Measurements from ENCODE around the gene KLK11.
A peak's percentile ranks its signal among the peaks of the same experiment; 100 is the strongest.
"Not testable (repeated sequence)": the region's sequence is repeated elsewhere in the genome, so short reads cannot be mapped to it uniquely, and the experiment has no call there.

KLK11 gene

DNA sequence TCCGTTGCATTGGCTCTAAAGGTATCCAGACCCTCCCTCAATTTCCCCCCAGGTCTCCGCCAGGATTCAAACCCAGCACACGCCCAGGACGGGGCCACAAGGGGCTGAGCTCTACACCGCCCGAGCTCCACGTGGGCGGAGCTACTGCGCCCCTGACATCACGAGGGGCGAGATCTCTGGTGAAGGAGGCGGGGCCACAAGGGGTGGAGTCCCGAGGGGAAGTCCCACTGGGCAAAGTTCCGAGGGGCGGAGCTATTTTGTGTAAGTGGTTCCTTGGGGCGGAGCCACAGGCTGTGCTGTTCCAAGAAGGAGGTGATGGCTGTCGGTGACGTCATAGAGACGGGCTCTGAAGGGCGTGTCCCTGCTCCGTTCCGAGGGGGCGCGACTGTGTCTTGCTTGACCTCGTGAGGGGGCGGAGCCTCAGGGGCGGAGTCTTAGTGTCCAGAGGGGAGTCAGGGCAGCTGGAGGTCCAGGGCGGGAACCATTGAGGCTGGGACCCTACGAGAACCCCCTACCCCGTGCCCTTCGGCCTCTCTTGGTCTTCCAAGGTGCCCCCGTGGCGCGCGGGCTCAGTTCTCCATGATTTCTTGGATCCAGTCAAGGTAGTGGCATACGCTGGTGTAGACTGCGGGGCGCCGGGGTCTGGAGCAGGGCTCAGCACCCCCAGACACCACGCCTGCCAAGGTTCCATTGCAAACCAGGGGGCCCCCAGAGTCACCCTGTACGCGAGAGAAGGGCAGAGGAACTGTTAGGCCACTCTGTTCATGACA, 23.7 kb downstream of the KLK11 start:
- peak; percentile 44 for DNase-seq

GRCh38 chr19:51002089-51002532, 24.3 kb downstream of the KLK11 start:
- no peak for DNase-seq

DNA sequence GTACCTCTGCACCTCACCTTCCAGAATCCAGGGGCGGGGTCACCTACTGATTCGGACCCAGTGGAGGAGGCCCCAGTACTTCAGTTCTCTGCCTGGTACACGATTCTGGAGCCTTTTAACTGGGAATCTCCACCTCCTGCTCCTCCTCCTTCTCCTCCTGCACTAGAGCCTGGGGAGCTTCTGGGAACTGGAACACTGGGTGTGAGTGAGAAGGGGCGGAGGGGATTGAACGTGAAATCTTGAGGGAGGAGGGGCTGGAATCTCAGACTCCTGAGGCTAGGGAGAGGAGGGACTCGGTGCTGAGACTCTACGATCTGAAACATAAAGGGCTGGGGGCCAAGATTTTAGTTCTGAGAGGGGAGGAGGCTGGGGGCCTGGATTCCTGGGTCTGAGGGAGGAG, 24.9 kb downstream of the KLK11 start, which contains the start of gene KLK8:
KLK8 (minus strand) TSS at position 90 of the 400 bp plus-strand sequence. CDS start 437 bp downstream, outside the sequence.
- no peak for DNase-seq

DNA sequence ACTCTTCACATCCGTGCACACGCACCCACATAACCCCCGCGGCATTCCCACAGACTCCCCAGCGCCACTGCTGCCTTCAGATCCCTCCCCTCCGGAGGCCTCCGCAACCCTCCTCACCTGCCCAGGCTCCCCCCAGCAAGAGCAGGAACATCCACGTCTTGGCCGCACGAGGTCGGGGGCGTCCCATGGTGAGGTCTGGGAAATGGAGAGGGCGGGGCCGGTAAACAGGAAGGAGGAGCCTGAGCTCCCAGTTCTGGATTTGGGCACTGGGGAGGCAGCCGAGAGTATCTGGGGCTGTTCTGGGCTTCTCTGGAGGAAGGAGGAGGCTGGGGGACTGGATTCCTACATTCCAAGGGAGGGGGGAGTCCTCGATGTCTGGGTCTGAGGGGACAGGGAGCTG, 25.4 kb downstream of the KLK11 start:
- no peak for DNase-seq

- DNase-seq, result no peak
Observed at GRCh38 chr19:51000426-51000825, 26.0 kb downstream of the KLK11 start.

DNA sequence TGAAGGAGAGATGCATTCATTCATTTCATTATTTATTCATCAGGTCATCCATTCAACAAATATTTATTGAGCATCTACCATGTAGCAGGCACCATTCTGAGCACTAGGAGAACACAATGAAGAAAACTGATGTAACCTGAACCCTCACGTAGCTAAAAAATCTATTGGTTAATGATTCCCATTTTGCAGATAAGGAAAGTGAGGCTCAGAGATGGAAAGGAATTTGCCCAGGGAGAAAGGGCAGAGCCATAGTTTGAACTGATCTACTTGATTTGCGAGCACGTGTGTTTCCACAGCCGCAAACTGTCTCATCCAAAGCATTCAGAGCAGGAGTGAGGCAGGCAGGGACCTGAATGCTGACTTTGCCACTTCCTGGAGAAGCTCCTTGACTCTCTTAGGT, 27.7 kb downstream of the KLK11 start:
- no peak for DNase-seq

GRCh38 chr19:50998061-50998460, 28.4 kb downstream of the KLK11 start:
- no peak for DNase-seq

- DNase-seq, result peak; percentile 8
Observed at GRCh38 chr19:50994129-50994528, 32.3 kb downstream of the KLK11 start.

DNA sequence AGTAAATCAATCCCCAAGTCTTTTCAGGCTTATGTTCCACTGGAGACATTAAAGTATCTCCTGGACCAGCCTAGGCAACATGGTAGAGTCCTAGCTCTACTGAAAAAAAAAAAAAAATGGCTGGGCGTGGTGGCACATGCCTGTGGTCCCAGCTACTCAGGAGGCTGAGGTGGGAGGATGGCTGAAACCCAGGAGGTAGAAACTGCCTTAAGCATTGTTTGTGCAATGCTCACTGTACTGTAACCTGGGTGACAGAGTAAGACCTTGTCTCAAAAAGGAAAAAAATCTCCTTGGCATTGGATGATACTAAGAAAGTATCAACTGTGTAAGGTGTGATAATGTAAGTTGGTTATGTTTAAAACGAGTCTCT, 33.8 kb downstream of the KLK11 start:
- DNase-seq, result no peak

- not testable (repeated sequence) for DNase-seq
Observed at GRCh38 chr19:50984416-50984815, 42.0 kb downstream of the KLK11 start.

- DNase-seq, result no peak
Observed at GRCh38 chr19:50983625-50984292, 42.7 kb downstream of the KLK11 start, which contains the start of gene KLK7. Gene KLK7, minus strand, starts transcription at chr19:50983917. Its CDS starts 1,518 bp downstream, at chr19:50982399.

- no peak for DNase-seq
Observed at GRCh38 chr19:50982186-50982585, 44.2 kb downstream of the KLK11 start.

GRCh38 chr19:50981587-50982146, 44.7 kb downstream of the KLK11 start:
- DNase-seq, result no peak

- DNase-seq, result no peak
Observed at GRCh38 chr19:50980208-50980607, 46.2 kb downstream of the KLK11 start.

GRCh38 chr19:50979758-50980157, 46.7 kb downstream of the KLK11 start:
- DNase-seq, result no peak

GRCh38 chr19:50978772-50979390, 47.5 kb downstream of the KLK11 start:
- DNase-seq, result no peak

DNA sequence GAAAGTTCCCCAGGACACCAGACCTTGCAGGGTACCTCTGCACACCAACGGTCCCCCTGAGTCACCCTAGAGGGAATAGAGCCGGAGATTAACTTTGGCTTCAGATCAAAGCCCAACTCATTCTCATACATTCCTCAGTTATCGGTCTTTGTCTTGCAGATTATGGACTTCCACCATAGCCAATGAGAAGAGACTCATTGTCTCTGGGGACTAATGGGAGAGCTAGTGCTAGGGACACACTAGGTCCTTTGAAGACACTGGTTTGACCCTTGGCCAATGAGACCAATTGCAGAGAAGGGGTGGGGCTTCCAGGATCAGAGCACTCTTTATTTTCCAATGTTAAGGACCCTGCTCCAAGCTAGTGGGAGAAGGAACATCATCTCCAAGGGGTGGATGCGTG, 48.8 kb downstream of the KLK11 start:
- DNase-seq, result no peak

DNA sequence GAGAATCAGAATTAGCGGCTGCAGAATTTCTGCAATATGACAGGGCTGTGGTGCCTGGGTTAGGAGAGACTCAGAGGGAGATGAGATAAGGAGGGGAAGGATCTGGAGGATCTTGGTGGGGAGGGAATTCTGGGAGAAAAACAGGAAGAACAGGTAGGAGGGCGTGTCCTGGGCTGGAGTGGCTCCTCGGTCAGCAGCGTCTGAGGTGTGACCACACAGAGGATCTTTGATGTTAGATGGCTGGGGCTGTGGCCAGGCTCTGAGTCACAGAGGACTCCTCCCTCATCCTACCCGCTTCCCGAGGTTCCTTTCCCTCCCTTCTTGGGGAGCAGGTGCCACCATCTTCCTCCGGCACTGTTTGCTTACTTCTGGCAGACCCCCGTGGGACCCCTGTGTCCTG, 50.6 kb downstream of the KLK11 start:
- DNase-seq, result no peak

- DNase-seq, result no peak
Observed at GRCh38 chr19:50974702-50975556, 51.5 kb downstream of the KLK11 start.

- no peak for DNase-seq
Observed at GRCh38 chr19:50972795-50973376, 53.5 kb downstream of the KLK11 start.

Data from stimulated activated CD4-positive, alpha-beta T cell treated with anti-CD3 and anti-CD28 coated beads, Interleukin-1b, Interleukin-23, amount 100 ng/mL, for 48 hours (primary cell).